SK-N-SH (cell line): ENCODE data around the gene PLA2G6. TPM values are rescaled to one million over a fixed set of nuclear protein-coding genes. Genes with fewer than 3 reads are reported as not detected.

ENCODE experiments used
- CTCF ChIA-PET: fragments of 300-600, 350-600 bp; formaldehyde crosslinking; extraction: SDS; loops from one replicate; lab custom pipeline; 2021; lab: Yijun Ruan, JAX
- POLR2A ChIA-PET: fragments of 350-600 bp; sonication (Branson Sonifier 250); formaldehyde crosslinking; extraction: SDS; loops from one replicate; lab custom pipeline; 2020; ENCODE audit warnings: antibody characterized with exemption, inconsistent platforms; lab: Yijun Ruan, JAX
- DNase-seq: peaks from one replicate; pipeline ENCODE4 v3.0.0; 2012
- H2AFZ ChIP-seq: fragments of 200-600 bp; sonication (generic); 2 replicates; pipeline ENCODE4 v1.8.1; 2016; ENCODE audit warnings: antibody characterized with exemption, mild to moderate bottlenecking, low read depth
- H3F3A ChIP-seq: fragments of 200-600 bp; sonication (generic); replicated peaks from 2 replicates; pipeline ENCODE3; 2016; ENCODE audit warnings: antibody characterized with exemption, mild to moderate bottlenecking; ENCODE audit not compliant: insufficient read depth
- H3K27ac ChIP-seq, 2 experiments: fragments of 200-500 bp in 1 of 2; fragments of 200-600 bp in 1 of 2; sonication (Bioruptor generic) in 1 of 2; sonication (generic), shearing (Covaris generic) in 1 of 2; 2 replicates each; pipeline versions ENCODE4 v1.5.1 to v1.6.1; 2014 to 2016; ENCODE audit warnings: low read depth in 2 of 2, inconsistent platforms in 1 of 2, low read length in 1 of 2, mild to moderate bottlenecking in 1 of 2, mixed read lengths in 1 of 2
- H3K27me3 ChIP-seq: fragments of 200-600 bp; sonication (generic), shearing (Covaris generic); 2 replicates; pipeline ENCODE4 v1.6.1; 2016; ENCODE audit warnings: mixed run types; ENCODE audit not compliant: insufficient read depth
- H3K36me3 ChIP-seq, 2 experiments: fragments of 200-500 bp in 1 of 2; fragments of 200-600 bp in 1 of 2; sonication (Bioruptor generic) in 1 of 2; sonication (generic) in 1 of 2; replicated peaks in 1 of 2; 2 replicates each; pipeline versions ENCODE3 to v1.5.1; 2014 to 2016; ENCODE audit warnings: low read length in 1 of 2, mild to moderate bottlenecking in 1 of 2; ENCODE audit not compliant: insufficient read depth in 2 of 2, control insufficient read depth in 1 of 2
- H3K4me1 ChIP-seq, 2 experiments: fragments of 200-500 bp in 1 of 2; fragments of 200-600 bp in 1 of 2; sonication (Bioruptor generic) in 1 of 2; sonication (generic), shearing (Covaris generic) in 1 of 2; 2 replicates each; pipeline versions ENCODE4 v1.5.1 to v1.6.1; 2014 to 2016; ENCODE audit warnings: low read depth in 1 of 2, low read length in 1 of 2, mixed run types in 1 of 2; ENCODE audit not compliant: insufficient read depth in 2 of 2, control insufficient read depth in 1 of 2
- H3K4me2 ChIP-seq: fragments of 200-600 bp; sonication (generic), shearing (Covaris generic); 2 replicates; pipeline ENCODE4 v1.6.1; 2017; ENCODE audit warnings: mixed run types
- H3K4me3 ChIP-seq, 2 experiments: fragments of 200-500 bp in 1 of 2; fragments of 200-600 bp in 1 of 2; sonication (Bioruptor generic) in 1 of 2; sonication (generic), shearing (Covaris generic) in 1 of 2; 2 replicates each; pipeline versions ENCODE4 v1.5.1 to v1.8.1; 2014 to 2016; ENCODE audit warnings: low read depth in 2 of 2, inconsistent platforms in 1 of 2, low read length in 1 of 2, mild to moderate bottlenecking in 1 of 2, mixed read lengths in 1 of 2, moderate library complexity in 1 of 2
- H3K79me2 ChIP-seq: fragments of 200-600 bp; sonication (generic); 2 replicates; pipeline ENCODE4 v1.8.1; 2017; ENCODE audit warnings: mild to moderate bottlenecking; ENCODE audit not compliant: insufficient read depth
- H3K9ac ChIP-seq: fragments of 200-600 bp; sonication (generic); 2 replicates; pipeline ENCODE4 v1.6.1; 2017; ENCODE audit warnings: mixed run types
- H3K9me2 ChIP-seq: fragments of 200-600 bp; sonication (generic); 2 replicates; pipeline ENCODE4 v1.6.1; 2017; ENCODE audit warnings: mixed run types
- H3K9me3 ChIP-seq: fragments of 200-600 bp; sonication (generic); 2 replicates; pipeline ENCODE4 v1.6.1; 2017; ENCODE audit warnings: mixed run types, mild to moderate bottlenecking, moderate library complexity
- H4K20me1 ChIP-seq: fragments of 200-600 bp; sonication (generic); 2 replicates; pipeline ENCODE4 v1.6.1; 2017; ENCODE audit warnings: mild to moderate bottlenecking, mixed run types; ENCODE audit not compliant: insufficient read depth
- CHD2 ChIP-seq: fragments of 150-350 bp; IDR thresholded peaks from 2 replicates; pipeline ENCODE4 v1.6.1; 2018; ENCODE audit warnings: low read length; ENCODE audit not compliant: partially characterized antibody
- EP300 ChIP-seq, 2 experiments: IDR thresholded peaks; 2 replicates each; pipeline versions ENCODE4 v1.4.0 to v1.6.1; 2012; ENCODE audit warnings: borderline replicate concordance in 1 of 2, low read depth in 1 of 2, low read length in 1 of 2
- FOSL2 ChIP-seq: IDR thresholded peaks from 2 replicates; pipeline ENCODE4 v1.4.0; 2012; ENCODE audit warnings: low read depth, mild to moderate bottlenecking, moderate library complexity, borderline replicate concordance
- FOXJ3 ChIP-seq: sonication (generic); formaldehyde crosslinking; IDR thresholded peaks from 2 replicates; pipeline ENCODE4 v1.5.1; 2020; ENCODE audit warnings: mild to moderate bottlenecking, missing genetic modification reagents
- GABPA ChIP-seq: IDR thresholded peaks from 2 replicates; pipeline ENCODE4 v1.4.0; 2012; ENCODE audit warnings: low read depth, mild to moderate bottlenecking
- GATA2 ChIP-seq: sonication (generic); formaldehyde crosslinking; IDR thresholded peaks from 2 replicates; pipeline ENCODE4 v1.5.0; 2020; ENCODE audit warnings: mild to moderate bottlenecking, missing genetic modification reagents
- MAX ChIP-seq: IDR thresholded peaks from 2 replicates; pipeline ENCODE4 v1.4.0; 2012; ENCODE audit warnings: low read depth
- MEF2A ChIP-seq: IDR thresholded peaks from 2 replicates; pipeline ENCODE4 v1.4.0; 2012; ENCODE audit warnings: low read depth, borderline replicate concordance
- NFIC ChIP-seq: IDR thresholded peaks from 2 replicates; pipeline ENCODE4 v1.4.0; 2012; ENCODE audit warnings: borderline replicate concordance
- NRF1 ChIP-seq: IDR thresholded peaks from 2 replicates; pipeline ENCODE4 v1.6.1; 2012; ENCODE audit warnings: low read depth, mild to moderate bottlenecking, low read length
- RAD21 ChIP-seq: IDR thresholded peaks from 2 replicates; pipeline ENCODE4 v1.6.1; 2012; ENCODE audit warnings: mild to moderate bottlenecking, low read length
- RFX5 ChIP-seq: IDR thresholded peaks from 2 replicates; pipeline ENCODE4 v1.6.1; 2012; ENCODE audit warnings: mild to moderate bottlenecking, improper control_type of control experiment, low read length
- TCF12 ChIP-seq: IDR thresholded peaks from 2 replicates; pipeline ENCODE4 v1.4.0; 2012
- WGBS: methylation state at CpG from one replicate; pipeline ENCODE4 v1.1.6; 2017; ENCODE audit warnings: low lambda C conversion rate; 5-methylcytosine and 5-hydroxymethylcytosine counted together
- polyA plus RNA-seq, 3 experiments: library from polyadenylated mRNA; depleted of rRNA; stranded (reverse); fragments of >200 nt; gene quantifications; 2 replicates each; pipeline ENCODE4 v1.2.3, GENCODE V29; 2012
- TF ChIP-seq, protein P1 (sequence below): IDR thresholded peaks from 2 replicates; pipeline ENCODE4 v1.4.0; 2012; ENCODE audit warnings: low read depth, borderline replicate concordance
- TF ChIP-seq, protein P2 (sequence below): IDR thresholded peaks from 2 replicates; pipeline ENCODE4; 2012
- TF ChIP-seq, protein P3 (sequence below): IDR thresholded peaks from 2 replicates; pipeline ENCODE4 v1.6.1; 2012; ENCODE audit warnings: mild to moderate bottlenecking, low read depth, low read length, moderate library complexity
- TF ChIP-seq, protein P4 (sequence below): fragments of 150-350 bp; IDR thresholded peaks from 2 replicates; pipeline ENCODE4 v1.6.1; 2017; ENCODE audit warnings: antibody characterized with exemption, low read length, low read depth, borderline replicate concordance

Gene PLA2G6
- polyA plus RNA-seq, 1 of the 3 experiments (the other 2 are of a cell fraction), result 10.5 TPM

DNA sequence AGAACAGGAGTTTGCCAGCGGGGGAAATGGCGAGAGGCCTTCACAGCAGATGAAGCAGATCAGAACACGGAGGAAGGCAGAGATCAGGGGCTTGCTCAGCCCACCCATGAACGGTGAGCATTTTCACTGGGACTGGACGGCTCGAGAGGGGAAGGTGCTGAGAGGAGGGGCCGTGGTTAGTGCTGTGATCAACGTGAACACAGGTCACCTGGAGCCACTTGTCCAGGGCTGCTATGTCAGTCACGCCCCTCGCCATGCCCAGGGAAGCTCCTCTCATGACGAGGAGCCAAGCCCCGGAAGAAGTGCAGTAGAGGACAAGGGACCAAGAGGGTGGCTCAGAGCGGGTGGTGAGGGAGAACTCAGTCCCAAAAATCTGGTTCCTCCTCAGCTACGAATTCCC, 7.0 kb downstream of the PLA2G6 start:
- no peak overlapping the region for H3K4me2 ChIP-seq
- WGBS, result 92% methylated on average over 11 of the region's 14 CpGs
- H3K27me3 ChIP-seq, result no peaks in the 10 kb centered on the region
- no peak overlapping the region for H3K4me3 ChIP-seq
- H3K9me3 ChIP-seq, result no peaks in the 10 kb centered on the region
- ChIA-PET CTCF (no interaction called here), POLR2A (no interaction called here)
- no peaks in the 10 kb centered on the region for H3K36me3 ChIP-seq
- no peak overlapping the region for H3K9ac ChIP-seq
- no peaks in the 10 kb centered on the region for H3K9me2 ChIP-seq
- peaks cover 0 to 12% of the 10 kb centered on the region in 2 experiments; a peak in 1 of 4 replicates for H3K4me1 ChIP-seq
- no peaks in the 10 kb centered on the region for H4K20me1 ChIP-seq
- H3K27ac ChIP-seq, result no peak overlapping the region
- TF ChIP-seq, protein P1, sequence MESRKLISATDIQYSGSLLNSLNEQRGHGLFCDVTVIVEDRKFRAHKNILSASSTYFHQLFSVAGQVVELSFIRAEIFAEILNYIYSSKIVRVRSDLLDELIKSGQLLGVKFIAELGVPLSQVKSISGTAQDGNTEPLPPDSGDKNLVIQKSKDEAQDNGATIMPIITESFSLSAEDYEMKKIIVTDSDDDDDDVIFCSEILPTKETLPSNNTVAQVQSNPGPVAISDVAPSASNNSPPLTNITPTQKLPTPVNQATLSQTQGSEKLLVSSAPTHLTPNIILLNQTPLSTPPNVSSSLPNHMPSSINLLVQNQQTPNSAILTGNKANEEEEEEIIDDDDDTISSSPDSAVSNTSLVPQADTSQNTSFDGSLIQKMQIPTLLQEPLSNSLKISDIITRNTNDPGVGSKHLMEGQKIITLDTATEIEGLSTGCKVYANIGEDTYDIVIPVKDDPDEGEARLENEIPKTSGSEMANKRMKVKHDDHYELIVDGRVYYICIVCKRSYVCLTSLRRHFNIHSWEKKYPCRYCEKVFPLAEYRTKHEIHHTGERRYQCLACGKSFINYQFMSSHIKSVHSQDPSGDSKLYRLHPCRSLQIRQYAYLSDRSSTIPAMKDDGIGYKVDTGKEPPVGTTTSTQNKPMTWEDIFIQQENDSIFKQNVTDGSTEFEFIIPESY, result no peak
- TF ChIP-seq MEF2A (no peak), RFX5 (no peak), GATA2 (no peak), GABPA (no peak), TCF12 (no peak), FOXJ3 (CRISPR knock-in tag) (no peak), FOSL2 (no peak), CHD2 (no peak), NFIC (no peak)
- TF ChIP-seq, protein P2, sequence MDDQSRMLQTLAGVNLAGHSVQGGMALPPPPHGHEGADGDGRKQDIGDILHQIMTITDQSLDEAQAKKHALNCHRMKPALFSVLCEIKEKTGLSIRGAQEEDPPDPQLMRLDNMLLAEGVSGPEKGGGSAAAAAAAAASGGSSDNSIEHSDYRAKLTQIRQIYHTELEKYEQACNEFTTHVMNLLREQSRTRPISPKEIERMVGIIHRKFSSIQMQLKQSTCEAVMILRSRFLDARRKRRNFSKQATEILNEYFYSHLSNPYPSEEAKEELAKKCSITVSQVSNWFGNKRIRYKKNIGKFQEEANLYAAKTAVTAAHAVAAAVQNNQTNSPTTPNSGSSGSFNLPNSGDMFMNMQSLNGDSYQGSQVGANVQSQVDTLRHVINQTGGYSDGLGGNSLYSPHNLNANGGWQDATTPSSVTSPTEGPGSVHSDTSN, result no peak
- TF ChIP-seq, all 33 proteins: peak for 0
- H3K79me2 ChIP-seq, result no peaks in the 10 kb centered on the region
- H3F3A ChIP-seq, result no peaks in the 10 kb centered on the region
- no peak for DNase-seq
- no peak overlapping the region for H2AFZ ChIP-seq

DNA sequence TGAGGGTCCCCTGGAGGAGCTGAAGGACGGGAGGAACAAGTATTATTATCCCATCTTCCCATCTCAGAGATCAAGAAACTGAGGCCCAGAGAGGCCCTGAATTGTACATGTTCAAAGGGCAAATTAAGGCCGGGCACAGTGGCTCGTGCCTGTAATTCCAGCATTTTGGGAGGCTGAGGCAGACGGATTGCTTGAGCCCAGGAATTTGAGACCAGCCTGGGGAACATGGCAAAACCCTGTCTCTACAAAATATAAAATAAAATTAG, 8.1 kb downstream of the PLA2G6 start:
- Histone ChIP-seq H3K27me3 (no peaks in the 10 kb centered on the region), H3K36me3 (no peaks in the 10 kb centered on the region), H3K9me2 (no peaks in the 10 kb centered on the region), H3K4me3 (no peak overlapping the region), H3K4me2 (no peak overlapping the region), H3K79me2 (no peaks in the 10 kb centered on the region), H2AFZ (no peak overlapping the region), H3F3A (no peaks in the 10 kb centered on the region), H3K9ac (no peak overlapping the region), H3K9me3 (no peaks in the 10 kb centered on the region), H3K27ac (no peak overlapping the region), H4K20me1 (no peaks in the 10 kb centered on the region), H3K4me1 (peaks cover 0 to 14% of the 10 kb centered on the region in 2 experiments; a peak in 1 of 4 replicates)
- CTCF ChIA-PET, result no interaction called here
- no peak for DNase-seq
- WGBS, result 92% methylated on average over 4 of the region's 4 CpGs
- TF ChIP-seq, protein P3, sequence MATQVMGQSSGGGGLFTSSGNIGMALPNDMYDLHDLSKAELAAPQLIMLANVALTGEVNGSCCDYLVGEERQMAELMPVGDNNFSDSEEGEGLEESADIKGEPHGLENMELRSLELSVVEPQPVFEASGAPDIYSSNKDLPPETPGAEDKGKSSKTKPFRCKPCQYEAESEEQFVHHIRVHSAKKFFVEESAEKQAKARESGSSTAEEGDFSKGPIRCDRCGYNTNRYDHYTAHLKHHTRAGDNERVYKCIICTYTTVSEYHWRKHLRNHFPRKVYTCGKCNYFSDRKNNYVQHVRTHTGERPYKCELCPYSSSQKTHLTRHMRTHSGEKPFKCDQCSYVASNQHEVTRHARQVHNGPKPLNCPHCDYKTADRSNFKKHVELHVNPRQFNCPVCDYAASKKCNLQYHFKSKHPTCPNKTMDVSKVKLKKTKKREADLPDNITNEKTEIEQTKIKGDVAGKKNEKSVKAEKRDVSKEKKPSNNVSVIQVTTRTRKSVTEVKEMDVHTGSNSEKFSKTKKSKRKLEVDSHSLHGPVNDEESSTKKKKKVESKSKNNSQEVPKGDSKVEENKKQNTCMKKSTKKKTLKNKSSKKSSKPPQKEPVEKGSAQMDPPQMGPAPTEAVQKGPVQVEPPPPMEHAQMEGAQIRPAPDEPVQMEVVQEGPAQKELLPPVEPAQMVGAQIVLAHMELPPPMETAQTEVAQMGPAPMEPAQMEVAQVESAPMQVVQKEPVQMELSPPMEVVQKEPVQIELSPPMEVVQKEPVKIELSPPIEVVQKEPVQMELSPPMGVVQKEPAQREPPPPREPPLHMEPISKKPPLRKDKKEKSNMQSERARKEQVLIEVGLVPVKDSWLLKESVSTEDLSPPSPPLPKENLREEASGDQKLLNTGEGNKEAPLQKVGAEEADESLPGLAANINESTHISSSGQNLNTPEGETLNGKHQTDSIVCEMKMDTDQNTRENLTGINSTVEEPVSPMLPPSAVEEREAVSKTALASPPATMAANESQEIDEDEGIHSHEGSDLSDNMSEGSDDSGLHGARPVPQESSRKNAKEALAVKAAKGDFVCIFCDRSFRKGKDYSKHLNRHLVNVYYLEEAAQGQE, result no peak
- TF ChIP-seq FOXJ3 (CRISPR knock-in tag) (no peak), GATA2 (no peak), NFIC (no peak), RFX5 (no peak), RAD21 (no peak), EP300 (IDR thresholded peaks at IDR 0.05; ENCODE audit: borderline replicate concordance in 1 of 2, low read depth in 1 of 2, low read length in 1 of 2) (no peak), FOSL2 (no peak), CHD2 (no peak), NRF1 (no peak), MAX (no peak)
- TF ChIP-seq, protein P4, sequence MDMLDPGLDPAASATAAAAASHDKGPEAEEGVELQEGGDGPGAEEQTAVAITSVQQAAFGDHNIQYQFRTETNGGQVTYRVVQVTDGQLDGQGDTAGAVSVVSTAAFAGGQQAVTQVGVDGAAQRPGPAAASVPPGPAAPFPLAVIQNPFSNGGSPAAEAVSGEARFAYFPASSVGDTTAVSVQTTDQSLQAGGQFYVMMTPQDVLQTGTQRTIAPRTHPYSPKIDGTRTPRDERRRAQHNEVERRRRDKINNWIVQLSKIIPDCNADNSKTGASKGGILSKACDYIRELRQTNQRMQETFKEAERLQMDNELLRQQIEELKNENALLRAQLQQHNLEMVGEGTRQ, result no peak
- TF ChIP-seq, protein P2, result no peak
- POLR2A ChIA-PET, result no interaction called here
